GM21528 (cell line): ENCODE measurements around the gene FAM228A.
"Not testable (repeated sequence)": the region's sequence is repeated elsewhere in the genome, so short reads cannot be mapped to it uniquely, and the experiment has no call there.

Experiments
- ATAC-seq: cut with Tn5 transposase; IDR thresholded peaks from one replicate; pipeline ENCODE4 v1.9.1; 2021; ENCODE audit warnings: mild to moderate bottlenecking, moderate library complexity; ENCODE audit not compliant: unreplicated experiment, low FRiP score

FAM228A gene

GRCh38 chr2:24174851-24175277, at the start of gene FAM228A:
Gene FAM228A (plus strand): TSS chr2:24175053. CDS start chr2:24175481, 428 bp downstream.
- ATAC-seq, result no peak

- ATAC-seq, result no peak
Observed at GRCh38 chr2:24125956-24126355, 48.9 kb upstream of the FAM228A start.

DNA sequence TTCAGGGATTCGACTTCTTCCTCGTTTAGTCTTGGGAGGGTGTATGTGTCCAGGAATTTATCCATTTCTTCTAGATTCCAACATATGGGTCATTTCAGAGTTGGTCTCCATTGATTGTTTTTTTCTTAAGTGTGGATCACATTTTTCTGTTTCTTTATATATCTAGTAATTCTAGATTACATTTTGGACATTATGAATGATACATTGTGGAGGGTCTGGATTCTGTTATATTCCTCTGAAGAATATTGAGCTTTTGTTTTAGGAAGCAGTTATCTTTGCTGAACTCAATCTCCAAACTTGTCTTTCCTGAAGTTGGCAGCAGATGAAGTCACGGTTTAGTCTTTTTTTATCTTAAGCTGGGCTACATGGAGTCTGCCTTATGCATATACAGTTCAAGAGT, 42.3 kb upstream of the FAM228A start:
- no peak for ATAC-seq

DNA sequence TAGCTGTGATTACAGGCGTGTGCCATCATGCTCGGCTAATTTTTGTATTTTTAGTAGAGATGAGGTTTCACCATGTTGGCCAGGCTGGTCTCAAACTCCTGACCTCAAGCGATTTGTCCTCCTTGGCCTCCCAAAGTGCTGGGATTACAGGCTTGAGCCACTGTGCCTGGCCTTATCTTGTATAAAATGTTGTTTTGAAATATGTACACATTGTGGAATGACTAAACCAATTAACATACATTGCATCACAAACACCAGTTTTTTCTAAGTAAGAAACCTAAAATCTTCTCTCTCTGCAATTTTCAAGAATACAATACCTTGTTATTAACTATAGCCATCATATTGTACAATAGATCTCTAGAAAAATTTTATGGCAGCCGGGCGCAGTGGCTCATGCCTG, 34.5 kb upstream of the FAM228A start:
- ATAC-seq, result not testable (repeated sequence)

DNA sequence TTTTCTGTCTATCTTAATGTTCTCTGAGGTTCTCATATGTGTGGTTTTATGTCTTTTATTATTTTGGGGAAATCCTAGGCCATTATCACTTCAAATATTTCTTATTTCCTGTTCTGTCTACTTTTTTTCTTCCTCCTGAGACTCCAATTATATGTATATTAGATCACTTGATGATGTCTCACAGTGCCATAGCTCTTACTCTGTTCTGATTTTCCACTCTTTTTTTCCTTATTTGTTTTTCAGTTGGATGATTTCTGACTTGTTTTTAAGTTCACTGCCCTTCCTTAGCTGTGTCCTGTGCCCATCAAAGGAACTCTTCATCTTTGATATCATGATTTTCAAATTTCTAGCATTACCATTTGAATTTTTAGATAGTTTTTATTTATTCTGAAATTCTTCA, 27.5 kb upstream of the FAM228A start:
- ATAC-seq, result no peak

GRCh38 chr2:24152413-24153197, 22.2 kb upstream of the FAM228A start:
- no peak for ATAC-seq

DNA sequence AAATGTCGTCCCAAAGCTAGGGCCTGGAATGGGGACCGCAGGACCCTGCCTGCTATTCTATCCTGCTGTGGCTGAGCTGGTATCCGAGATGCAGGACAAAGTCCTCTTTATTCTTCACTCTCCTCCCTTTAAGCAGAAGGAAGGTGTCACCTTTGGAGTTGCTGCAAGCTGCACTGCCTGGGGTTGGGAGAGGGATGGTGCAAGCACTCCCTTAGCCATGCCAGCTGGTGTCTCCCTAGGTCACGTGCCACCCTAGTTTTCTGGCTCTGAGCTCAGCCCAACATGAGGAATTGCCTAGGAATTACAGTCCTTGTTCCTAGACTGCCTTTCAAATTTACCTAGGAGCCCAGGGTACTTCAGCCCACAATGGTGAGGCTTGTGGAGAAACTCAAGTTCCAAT, 21.4 kb upstream of the FAM228A start:
- no peak for ATAC-seq

DNA sequence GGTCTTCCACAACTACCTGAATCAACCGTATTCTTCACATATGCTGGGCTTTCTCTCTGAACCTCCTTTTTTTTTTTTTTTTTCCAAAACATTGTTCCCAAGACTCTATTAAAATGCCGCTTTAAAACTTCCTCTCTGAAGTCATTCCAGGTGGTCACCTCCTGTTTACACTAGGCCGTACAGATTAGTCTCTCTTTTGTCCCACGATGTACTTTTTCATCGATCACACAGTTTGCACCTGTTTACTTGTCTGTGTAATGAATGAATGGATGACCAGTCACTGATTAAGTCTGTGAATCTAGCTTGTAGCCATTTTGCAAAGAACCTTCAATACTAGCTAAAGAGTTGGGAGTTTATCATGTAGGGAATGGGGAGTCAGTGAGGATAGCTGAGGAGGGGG, 16.7 kb upstream of the FAM228A start:
- ATAC-seq, result no peak

DNA sequence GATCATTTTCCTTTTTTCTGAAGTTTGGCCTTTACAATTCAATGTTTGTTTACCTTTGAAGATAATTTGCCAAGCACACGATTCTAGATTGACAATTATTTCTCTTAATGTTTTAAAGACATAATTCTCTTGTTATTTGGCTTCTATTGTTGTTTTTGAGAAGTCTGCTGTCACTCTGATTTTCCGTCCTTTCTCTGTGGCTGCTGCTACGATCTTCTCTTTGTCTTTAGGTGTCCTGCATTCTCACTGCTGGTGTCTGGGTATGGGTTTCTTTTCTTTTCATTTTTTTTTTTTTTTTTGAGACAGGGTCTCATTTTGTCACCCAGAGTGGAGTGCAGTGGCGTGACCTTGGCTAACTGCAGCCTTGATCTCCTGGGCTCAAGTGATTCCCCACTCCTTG, 15.1 kb upstream of the FAM228A start:
- ATAC-seq, result no peak

- no peak for ATAC-seq
Observed at GRCh38 chr2:24160761-24161160, 14.1 kb upstream of the FAM228A start.

DNA sequence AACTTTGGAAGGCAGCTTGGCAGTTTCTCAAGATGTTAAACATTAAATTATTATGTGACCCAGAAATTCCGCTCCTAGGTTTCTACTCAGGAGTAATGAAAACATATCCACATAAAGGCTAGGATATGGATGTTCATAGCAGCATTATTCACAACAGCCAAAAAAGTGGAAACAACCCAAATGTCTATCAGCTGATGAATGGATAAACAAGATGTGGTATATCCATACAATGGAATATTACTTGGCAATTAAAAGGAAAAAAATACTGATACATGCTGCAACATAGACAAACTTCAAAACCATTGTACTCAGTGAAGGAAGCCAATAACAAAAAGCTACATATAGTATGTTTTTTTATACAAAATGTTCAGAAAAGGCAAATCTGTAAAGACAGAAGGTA, 12.4 kb upstream of the FAM228A start:
- no peak for ATAC-seq

DNA sequence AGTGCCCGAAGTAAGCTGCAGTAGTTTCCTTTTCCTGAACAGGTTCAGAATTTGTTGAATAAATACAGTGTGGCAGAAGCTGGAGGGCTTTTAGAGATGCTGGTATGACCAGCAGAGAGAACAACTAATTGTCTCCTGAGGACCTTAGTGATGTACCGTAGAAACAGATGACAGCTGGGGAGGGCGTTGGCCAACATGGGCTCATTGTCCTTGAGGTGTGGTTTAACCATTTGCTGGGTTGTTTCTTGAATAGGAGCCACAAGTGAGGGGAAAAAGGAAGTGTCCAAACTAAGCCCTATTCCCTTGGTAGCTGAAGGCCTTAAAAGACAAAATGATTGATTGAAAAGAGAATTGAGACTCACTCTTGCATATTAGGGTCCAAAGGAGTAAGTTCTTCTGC, 11.7 kb upstream of the FAM228A start:
- ATAC-seq, result no peak

- no peak for ATAC-seq
Observed at GRCh38 chr2:24163601-24164000, 11.3 kb upstream of the FAM228A start.

GRCh38 chr2:24164416-24164973, 10.4 kb upstream of the FAM228A start:
- no peak for ATAC-seq

- ATAC-seq, result no peak
Observed at GRCh38 chr2:24169023-24169422, 5.8 kb upstream of the FAM228A start.

GRCh38 chr2:24175631-24176187, 856 bp downstream of the FAM228A start:
- no peak for ATAC-seq

GRCh38 chr2:24176326-24176725, 1.5 kb downstream of the FAM228A start:
- ATAC-seq, result no peak

DNA sequence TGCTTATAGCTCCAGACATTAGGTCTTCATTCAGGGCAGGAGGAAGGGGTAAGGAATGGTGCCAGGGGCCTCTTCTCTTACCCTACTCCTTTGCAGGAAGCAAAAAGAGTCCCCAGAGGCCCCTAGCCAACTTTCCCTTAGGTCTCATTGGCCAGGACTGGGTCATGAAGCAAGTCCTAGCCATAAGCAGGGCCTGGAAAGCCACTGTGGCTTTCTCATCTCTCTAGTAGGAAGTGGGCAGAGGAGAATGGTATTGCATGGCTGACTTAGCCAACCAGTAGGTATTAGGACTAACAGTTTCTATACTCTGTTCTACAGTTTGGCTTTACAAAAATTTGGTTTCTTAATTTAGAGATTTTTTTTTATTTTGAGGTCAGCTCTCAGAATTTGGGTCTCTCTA, 4.8 kb downstream of the FAM228A start:
- ATAC-seq, result no peak

- ATAC-seq, result no peak
Observed at GRCh38 chr2:24181849-24182248, 7.0 kb downstream of the FAM228A start.

DNA sequence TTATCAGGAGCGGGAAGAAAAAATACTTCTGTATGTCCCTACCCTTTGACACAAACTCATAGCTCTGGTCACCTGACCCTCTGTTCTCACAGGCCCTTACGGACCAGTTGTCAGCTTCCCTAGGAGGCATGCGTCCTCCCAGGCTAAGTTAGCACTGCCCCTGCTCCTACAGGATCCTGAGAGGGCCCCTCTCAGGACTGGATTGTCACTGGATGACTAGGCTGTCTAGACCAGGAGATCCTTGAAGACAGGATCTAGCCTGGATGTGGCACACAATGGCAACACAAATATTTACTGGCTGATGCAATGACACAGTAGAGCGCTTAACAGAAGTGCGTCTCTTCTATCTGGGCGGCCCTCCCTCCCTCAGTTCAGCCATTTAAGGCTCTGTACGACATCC, 7.7 kb downstream of the FAM228A start:
- no peak for ATAC-seq

DNA sequence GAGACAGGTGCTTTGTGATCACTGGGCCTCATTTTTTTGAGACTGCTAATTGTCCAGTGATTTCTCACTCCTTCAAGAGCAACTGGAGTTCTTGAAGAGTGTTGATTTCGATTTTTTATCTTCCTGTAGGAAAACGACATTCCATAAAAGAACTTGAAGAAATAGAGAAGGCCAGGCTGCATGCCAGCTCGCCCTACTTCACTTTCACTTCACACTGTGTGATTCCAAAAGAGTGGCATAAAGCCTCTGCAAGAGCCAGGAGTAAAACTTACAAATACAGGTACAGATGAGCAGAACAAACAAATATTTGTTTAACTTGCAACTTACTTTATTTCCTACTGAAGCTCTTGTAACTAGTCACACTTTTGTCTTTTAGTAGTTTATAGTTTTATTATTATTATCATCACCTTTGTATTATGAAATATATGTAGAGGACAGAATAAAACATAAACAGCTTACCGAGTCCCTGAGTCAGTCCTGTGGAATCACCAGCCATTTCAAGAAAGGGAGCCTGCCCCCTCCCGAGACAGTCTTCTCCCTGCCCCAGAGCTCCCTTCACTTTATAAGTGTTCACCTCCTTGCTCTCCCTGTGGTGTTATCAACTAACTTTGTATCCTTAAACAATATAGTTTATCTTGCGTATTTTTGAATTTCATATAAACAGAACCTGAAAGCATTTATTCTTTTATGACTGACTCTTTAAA, 8.7 kb downstream of the FAM228A start:
- ATAC-seq, result no peak
